HL-60/S4 treated with phorbol 12-myristate 13-acetate at 8.2 ng/mL for 4 days and 3 days (cell line): ENCODE data around the gene MPPED1.

ENCODE experiments used
- in situ Hi-C: fragments of 300-500 bp; cut with MboI; formaldehyde crosslinking; loops from 2 replicates; pipeline ENCODE4 v1.15.0; 2022; ENCODE audit warnings: low sequenced_read_pairs

The MPPED1 gene

GRCh38 chr22:43514476-43515157 lies 102.8 kb downstream of the MPPED1 start:
- in situ Hi-C loops = no loop called here

GRCh38 chr22:43515411-43515810 lies 103.6 kb downstream of the MPPED1 start:
- in situ Hi-C loops = no loop called here

DNA sequence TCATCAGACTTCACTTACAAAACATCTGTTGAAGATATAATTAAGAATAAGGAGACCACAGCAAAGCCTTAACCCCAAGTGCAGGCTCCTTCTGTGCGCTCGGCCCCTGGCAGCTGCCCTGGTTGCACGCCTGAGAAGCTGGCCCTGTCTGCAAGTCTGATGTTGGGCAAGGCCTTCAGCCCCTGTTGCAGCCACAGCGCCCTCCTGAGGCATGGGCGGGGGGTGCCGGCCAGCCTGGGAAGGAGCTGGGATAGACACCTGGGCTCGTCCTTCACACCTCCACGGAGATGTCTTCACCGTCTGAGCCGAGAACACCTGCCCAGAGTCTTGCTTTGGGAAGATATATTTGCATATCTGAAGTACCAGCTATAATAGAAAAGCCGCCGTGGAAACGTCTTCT lies 104.1 kb downstream of the MPPED1 start:
- in situ Hi-C loops = no loop called here

- in situ Hi-C loops = no loop called here
Measured at GRCh38 chr22:43516386-43516785, 104.6 kb downstream of the MPPED1 start.

DNA sequence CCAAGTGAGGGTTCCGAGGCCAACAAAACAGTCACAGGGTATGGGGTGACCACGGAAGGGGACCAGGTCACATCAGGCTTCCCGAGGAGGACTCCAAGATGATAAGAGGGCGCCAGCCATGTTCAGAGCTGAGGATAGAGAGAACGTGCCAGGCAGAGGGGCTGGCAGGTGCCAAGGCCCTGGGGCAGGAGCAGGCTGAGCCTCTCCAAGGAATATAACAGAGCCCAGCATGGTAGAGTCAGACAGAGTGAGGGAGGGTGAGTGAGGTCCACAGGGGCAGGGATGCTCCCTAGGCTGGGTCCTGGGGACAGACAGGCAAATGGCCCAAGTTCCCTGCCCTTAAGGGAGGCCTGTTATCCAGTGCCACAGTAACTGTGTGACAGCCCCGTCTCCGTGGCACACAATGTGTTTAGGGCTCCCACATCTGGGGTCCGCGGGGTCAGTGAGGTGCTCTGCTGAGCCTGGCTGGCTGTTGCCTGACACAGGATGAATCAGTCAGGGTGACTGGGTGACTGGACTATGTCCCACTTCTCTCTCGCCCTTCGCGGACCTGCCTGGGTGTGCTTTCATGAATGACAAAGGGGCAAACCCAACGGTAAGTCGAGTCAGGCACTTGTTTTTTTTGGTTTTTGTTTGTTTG lies 105.3 kb downstream of the MPPED1 start:
- in situ Hi-C loops = no loop called here

GRCh38 chr22:43520632-43521039 lies 108.8 kb downstream of the MPPED1 start:
- in situ Hi-C loops = no loop called here

DNA sequence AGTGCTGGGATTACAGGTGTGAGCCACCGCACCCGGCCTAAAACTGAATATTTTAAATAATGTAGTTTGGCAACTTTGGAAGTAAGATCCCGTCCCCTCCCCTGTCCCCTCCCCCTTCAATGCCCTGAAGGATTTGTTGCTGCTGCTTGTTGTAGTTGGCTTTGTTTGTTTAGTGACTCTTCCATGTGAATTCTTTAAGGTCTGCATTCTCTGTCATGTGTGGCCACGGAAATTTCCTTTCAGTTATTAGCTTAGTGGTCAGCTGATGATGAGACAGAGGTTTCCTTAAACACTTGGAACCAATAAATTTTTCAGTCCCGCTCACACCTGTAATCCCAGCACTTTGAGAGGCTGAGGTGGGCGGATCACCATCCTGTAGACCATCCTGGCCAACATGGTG lies 109.9 kb downstream of the MPPED1 start:
- in situ Hi-C loops = no loop called here

DNA sequence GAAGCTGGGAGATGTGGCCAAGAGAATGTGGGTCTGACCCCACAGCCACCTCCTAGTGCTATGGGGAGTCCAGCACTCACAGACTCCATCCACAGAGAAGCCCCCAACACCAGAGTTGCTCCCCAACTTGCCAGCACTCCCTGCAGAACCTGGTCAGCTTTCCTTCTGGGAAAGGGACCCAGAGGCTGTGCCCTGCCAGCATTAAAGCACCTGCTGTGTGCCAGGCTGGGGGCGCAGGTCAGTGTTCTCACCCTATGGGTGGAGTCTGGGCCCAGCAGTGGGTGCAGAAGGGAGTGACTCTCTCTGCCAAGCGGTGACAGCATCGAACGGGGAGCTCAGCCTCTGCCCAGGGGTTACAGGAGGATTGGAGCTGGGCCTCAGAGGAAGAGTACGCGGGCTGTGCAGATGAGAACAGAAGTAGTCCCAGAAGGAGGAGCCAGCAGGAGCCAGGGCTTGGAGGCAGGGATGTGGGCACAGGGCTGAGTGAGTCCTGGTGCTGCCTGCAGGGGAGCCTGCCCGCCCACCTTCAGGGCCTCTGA lies 114.4 kb downstream of the MPPED1 start:
- in situ Hi-C loops = no loop called here

DNA sequence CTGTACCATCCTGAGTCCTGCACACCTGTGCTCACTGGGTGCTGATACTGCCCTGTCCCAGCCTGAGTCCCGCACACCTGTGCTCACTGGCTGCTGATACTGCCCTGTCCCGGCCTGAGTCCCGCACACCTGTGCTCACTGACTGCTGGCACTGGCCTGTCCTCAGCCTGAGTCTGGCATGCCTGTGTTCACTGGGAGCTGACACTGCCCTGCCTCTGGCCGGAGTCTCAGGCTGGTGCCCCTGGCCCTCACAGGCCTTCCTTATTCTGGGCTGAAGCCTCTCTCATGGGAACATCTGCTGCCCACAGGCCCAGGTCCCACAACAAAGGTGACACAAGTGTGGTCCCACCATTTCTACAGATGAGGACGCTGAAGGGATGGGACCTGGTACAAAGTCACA lies 115.1 kb downstream of the MPPED1 start:
- in situ Hi-C loops = no loop called here

- in situ Hi-C loops = no loop called here
Measured at GRCh38 chr22:43528601-43529360, 117.0 kb downstream of the MPPED1 start.

DNA sequence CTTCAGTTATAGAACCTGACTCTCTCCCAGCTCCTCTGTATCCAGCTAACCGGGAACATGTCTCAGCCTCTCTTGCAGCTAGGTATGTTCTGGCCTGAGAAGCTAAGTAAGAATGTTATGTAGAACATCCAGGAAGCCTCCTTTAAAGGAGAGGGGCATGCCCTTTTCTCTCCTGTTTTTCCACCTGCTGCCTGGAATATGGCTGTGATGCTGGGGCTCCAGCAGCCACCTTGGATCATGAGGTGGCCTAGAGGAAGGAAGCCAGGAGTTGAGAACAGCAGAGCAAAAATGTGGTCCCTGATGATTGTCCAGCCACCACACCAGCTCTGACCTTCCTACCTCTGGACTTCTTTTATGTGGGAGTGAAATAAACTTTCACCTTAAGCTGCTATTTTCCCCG lies 117.6 kb downstream of the MPPED1 start:
- in situ Hi-C loops = no loop called here

DNA sequence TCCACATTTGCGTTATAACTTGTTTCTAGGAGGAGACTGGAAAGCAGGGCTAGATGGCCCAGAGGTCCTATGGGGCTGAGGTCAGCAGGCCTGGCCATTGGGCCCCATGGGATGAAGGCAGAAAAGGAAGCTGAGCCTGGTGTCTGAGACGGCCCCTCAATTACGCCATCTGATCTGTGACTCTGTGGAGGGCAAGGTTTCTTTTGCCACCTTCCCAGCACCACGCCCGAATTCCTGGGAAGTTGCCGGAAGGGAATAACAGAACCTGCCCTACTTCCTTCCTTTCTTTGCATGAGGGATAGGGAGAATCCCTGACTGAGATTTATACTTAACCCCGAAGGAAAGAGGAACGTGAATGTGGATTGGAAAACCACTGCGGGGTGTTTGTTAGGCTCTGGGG lies 118.1 kb downstream of the MPPED1 start:
- in situ Hi-C loops = no loop called here

DNA sequence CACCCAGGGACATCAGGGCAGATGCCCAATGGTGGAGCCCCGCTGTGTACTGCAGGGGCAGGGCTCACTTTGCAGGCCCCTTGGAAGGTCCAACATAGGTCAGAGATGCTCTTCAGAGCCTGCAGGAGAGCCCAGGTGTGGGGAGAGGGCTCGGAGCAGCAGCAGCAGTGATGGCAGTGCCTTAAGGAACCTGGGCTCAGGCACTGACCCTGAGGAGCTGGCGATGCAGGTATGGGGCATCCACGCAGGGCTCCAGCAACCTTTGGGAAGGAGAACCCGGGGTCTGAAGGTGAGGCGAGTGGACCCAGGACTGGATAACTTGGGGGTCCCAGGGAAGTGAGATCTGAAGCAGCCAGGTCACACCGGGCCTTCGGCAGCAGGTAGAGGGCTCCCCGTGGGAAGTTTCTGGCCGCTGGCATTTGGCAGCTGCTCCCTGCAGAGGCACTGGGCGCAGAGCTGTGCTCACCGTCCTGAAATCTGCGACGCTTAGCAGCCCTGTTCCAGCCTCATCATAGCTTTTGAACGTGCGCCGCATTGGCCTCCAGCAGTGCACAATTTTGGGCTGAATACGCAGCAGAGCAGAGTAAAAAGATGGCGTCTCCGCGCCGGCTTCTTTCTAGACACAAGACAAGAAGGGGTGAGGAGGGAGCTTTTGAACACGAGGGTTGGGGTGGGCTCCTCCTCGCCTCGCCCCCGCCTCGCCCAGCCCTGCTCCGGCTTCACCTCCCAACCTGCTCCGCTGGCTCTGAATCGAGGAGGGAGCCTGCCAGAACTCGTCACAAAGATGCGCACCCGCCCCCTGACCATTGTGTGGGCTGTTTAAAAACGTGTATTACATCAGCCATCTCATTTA lies 118.8 kb downstream of the MPPED1 start:
- in situ Hi-C loops = no loop called here

- in situ Hi-C loops = no loop called here
Measured at GRCh38 chr22:43531651-43532050, 119.8 kb downstream of the MPPED1 start.

DNA sequence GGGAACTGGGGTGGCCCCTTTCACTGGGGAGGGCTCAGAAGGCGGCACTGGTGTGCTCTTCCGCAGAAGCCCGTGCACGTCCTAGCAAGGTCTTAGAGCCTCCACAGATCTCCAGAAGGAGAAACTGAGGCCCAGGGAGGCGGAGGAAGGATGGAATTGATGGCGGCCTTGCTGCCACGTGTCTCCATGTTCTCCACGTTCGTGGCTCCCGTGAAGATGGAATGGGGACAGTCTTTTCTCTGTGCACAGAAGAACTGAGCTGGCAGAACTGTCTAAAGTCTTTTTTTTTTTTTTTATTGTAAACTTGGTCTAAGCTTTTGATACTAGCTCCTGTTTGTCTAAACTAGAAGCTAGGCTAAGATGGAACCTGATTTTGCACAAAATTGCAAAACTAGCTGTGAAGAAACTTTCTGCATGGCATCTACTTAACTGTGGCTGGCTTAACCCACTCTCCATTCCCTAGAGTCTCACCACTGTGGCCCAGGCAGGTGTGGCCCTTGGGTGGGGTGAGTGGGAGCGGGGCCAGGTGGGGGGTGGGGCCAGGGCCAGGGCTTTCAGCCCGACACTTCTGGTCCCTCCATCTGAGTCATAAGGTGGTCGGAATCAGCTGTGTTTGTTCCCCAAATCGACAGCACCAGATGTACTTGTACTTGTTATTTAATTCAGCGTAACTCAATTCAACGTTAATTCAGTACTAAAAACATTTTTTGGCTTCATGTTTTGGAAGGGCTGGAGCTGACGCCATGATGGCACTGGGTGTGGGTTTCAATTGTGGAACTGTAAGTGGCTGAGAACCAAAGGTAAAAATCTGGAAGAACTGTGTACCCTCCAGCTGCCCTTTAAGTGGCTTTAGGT lies 120.7 kb downstream of the MPPED1 start:
- in situ Hi-C loops = no loop called here

- in situ Hi-C loops = no loop called here
Measured at GRCh38 chr22:43533156-43533530, 121.3 kb downstream of the MPPED1 start.

- in situ Hi-C loops = no loop called here
Measured at GRCh38 chr22:43533656-43534428, 122.0 kb downstream of the MPPED1 start.

GRCh38 chr22:43534916-43535315 lies 123.1 kb downstream of the MPPED1 start:
- in situ Hi-C loops = no loop called here

GRCh38 chr22:43535336-43535735 lies 123.5 kb downstream of the MPPED1 start:
- in situ Hi-C loops = no loop called here
